Rectal smooth muscle tissue (tissue), 1 donor: ENCODE measurements around the gene SENP1.

Experiments
- H3K27ac ChIP-seq: one replicate; pipeline ENCODE4 v1.7.0; 2013; ENCODE audit warnings: low read depth, low read length, inconsistent platforms
- H3K27me3 ChIP-seq: one replicate; pipeline ENCODE4 v1.7.0; 2013; ENCODE audit warnings: low read length; ENCODE audit not compliant: control insufficient read depth, insufficient read depth
- H3K36me3 ChIP-seq: one replicate; pipeline ENCODE4 v1.7.0; 2013; ENCODE audit warnings: low read length; ENCODE audit not compliant: control insufficient read depth, insufficient read depth
- H3K4me1 ChIP-seq: one replicate; pipeline ENCODE4 v1.7.0; 2013; ENCODE audit warnings: low read length; ENCODE audit not compliant: control insufficient read depth, insufficient read depth
- H3K4me3 ChIP-seq: one replicate; pipeline ENCODE4 v1.7.0; 2013; ENCODE audit warnings: low read length
- H3K9ac ChIP-seq: one replicate; pipeline ENCODE4 v1.7.0; 2013; ENCODE audit warnings: low read length

Gene SENP1

DNA sequence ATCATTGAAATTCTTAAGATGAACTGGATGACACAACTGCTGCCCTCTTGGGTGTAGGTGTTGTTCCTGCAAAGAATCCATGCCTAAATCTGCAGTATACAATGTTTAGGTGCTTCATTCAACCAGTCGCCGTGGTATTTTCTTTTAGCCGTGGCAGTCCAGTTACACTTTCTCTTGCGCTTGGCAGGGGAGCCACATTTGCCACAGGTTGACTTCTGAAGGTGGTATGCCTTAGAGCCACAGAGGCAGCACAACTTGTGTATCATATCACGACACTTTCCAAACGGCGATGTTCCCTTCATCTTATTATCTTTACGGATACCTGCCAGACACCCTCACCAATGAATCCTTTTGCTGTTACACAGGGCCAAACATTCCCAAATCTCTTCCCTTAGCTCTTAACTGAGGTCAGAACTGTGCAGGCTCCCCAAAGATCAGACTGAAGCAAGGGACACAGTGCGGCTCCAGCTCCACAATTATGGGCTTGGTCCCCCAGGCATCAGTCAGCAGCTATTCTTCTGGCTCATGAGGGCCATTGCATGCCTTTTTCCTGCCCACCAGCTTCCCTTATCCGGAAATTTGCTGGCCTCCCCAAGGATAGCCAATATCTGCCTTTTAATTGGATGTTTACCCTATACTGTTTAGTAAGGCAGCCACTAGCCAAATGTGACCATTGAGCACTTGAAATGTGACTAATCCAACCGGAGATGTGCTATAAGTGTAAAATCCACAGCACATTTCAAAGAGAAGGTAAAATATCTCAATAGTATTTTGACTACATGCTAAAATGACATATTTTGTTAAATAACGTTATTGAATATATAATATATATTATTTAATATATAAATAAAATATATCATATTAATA is 50.7 kb downstream of the SENP1 start:
- H3K27ac ChIP-seq: no peak overlapping the region
- no peak overlapping the region for H3K4me3 ChIP-seq
- no peaks in the 10 kb centered on the region for H3K27me3 ChIP-seq
- peaks cover 4% of the 10 kb centered on the region for H3K36me3 ChIP-seq
- H3K4me1 ChIP-seq: no peaks in the 10 kb centered on the region
- H3K9ac ChIP-seq: no peak overlapping the region

DNA sequence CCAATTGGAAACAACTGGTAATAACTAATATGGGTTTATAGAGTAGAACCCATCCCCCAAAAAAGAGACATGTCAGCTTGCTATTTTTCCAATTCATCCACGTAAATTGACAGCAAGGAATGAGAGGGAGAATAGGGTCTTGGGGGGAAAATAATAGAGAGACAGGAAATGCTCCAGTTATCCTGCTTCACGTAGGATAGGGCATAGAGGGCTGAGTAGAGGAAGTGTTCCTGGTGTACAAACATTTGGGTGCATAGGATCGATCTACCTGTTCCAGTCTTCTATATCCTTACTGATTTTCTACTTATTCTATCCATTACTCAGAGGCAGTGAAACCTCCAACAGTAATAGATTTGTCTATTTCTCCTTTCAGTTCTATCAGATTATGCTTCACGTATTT is 52.0 kb downstream of the SENP1 start:
- Histone ChIP-seq H3K9ac (no peak overlapping the region), H3K27ac (no peak overlapping the region), H3K27me3 (no peaks in the 10 kb centered on the region), H3K4me3 (no peak overlapping the region), H3K36me3 (peaks cover 4% of the 10 kb centered on the region), H3K4me1 (no peaks in the 10 kb centered on the region)

DNA sequence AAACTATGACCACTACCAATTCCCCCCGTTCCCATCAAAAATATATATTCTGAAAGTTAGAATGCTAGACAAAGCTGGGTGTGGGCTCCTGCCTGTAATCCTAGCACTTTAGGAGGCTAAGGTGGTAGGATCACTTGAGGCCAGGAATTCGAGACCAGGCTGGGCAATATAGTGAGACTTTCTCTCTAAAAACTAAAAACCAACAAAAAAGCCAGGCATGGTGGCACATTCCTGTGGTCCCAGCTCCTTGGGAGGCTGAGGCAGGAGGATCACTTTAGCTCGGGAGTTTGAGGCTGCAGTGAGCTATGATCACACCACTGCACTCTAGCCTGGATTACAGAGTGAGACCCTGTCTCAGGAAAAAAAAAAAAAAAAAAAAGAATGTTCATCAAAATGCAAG is 52.8 kb downstream of the SENP1 start:
- H3K27me3 ChIP-seq: no peaks in the 10 kb centered on the region
- H3K36me3 ChIP-seq: no peaks in the 10 kb centered on the region
- H3K4me1 ChIP-seq: no peaks in the 10 kb centered on the region
- no peak overlapping the region for H3K27ac ChIP-seq
- H3K9ac ChIP-seq: no peak overlapping the region
- H3K4me3 ChIP-seq: no peak overlapping the region

DNA sequence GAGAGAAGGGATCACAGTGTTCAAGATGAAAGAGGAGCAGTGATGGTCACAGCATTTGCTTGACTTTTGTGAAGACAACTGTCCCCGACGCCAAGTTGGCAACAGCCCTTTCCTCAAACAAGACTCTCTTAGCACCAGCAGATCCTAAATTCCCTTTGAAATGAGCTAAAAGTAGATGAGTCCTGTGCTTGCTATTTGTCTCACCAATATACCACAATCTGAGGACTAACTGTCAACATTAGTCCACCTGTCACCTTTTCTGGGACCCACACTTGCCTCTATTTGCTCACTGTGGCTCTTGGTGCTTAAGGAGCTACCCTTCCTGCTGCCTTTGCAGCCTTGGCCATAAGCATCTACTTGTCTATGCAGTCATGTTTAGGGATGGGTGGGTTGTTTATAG is 54.2 kb downstream of the SENP1 start:
- no peak overlapping the region for H3K9ac ChIP-seq
- no peak overlapping the region for H3K27ac ChIP-seq
- peaks cover 3% of the 10 kb centered on the region for H3K36me3 ChIP-seq
- H3K4me3 ChIP-seq: no peak overlapping the region
- H3K27me3 ChIP-seq: no peaks in the 10 kb centered on the region
- no peaks in the 10 kb centered on the region for H3K4me1 ChIP-seq

DNA sequence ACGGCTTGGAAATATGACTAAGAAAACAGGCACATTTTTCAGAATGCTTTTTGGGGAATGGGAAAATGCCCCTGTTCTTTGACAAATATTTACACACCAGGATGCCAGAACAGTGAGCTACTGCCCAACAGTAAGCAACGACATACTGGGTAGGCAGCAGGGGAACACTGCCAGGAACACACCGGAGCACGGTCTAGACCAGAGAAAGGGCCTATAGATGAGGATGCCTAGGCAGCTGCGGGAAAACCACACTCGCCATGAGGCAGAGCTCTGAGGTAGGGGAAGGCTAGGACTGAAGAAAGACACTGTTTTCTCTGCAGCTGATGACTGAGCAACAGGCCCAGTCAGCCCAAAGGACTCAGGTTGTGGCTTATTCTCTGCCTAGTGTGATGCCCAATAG is 55.7 kb downstream of the SENP1 start:
- H3K9ac ChIP-seq: no peak overlapping the region
- peaks cover 7% of the 10 kb centered on the region for H3K36me3 ChIP-seq
- H3K4me1 ChIP-seq: no peaks in the 10 kb centered on the region
- no peaks in the 10 kb centered on the region for H3K27me3 ChIP-seq
- H3K4me3 ChIP-seq: no peak overlapping the region
- H3K27ac ChIP-seq: no peak overlapping the region

DNA sequence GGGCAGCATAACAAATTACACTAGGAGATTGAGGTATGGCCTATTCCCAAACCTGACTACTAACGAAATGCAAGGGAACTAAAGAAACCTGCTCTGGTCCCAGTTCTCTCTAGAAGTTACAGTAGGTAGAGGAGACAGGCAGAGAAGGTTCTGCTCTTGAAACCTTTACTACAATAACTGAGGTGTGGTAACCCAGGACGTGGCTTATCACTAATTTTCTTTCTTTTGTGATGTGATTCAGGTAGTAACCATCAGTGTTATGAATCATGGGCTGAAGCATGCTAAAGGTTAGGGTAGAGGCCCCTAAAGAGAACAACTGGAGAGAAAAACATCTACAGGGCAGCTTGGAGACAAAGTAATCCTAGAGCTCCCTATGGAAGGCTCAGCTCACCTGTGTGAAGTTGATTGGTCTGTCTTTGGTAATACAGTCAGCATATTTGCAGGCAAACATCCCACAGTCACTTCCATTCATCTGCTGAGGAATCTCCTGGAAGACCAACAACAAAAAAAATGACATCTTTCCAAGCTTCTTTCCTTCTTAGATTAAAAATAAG is 59.8 kb downstream of the SENP1 start:
- peaks cover 7% of the 10 kb centered on the region for H3K36me3 ChIP-seq
- no peak overlapping the region for H3K9ac ChIP-seq
- H3K4me3 ChIP-seq: no peak overlapping the region
- no peak overlapping the region for H3K27ac ChIP-seq
- H3K27me3 ChIP-seq: no peaks in the 10 kb centered on the region
- no peaks in the 10 kb centered on the region for H3K4me1 ChIP-seq

DNA sequence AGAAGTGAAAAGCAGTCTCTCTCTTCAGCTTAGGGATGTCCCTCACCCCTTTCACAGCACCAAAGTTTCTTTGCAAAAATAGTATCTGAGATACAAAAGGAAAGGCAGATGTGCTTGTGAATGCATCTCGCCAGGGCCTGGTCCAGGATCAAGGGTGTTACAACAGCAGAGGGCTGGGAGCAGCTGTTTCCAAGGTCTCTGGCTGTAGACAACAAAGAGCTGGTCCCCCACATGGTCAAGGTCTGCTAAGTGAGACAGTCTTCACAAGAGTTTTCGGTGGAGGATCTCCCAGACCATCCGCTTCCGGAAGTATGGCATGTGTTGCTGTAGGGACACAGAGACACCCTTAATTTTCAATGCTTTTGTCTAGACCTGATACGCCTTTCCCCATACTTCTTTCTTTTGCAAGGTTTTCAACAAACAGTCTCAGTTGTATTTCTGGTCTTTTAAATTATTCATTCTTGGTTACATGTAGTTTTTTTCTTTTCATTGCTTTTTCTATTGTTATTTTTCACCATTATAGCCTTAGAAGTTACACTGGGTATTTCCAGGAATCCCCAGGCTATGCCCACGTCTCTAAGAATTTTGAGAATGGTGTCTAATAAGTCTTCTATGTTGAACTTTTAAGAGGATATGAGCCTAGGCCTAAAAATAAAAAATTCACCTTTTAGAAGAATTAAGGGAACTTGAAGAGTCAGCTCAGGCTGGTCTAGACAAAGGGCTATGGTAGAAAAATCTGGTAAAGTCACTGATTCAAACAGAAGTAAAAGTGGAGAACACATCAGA is 60.6 kb downstream of the SENP1 start:
- no peak overlapping the region for H3K27ac ChIP-seq
- H3K9ac ChIP-seq: no peak overlapping the region
- H3K36me3 ChIP-seq: peaks cover 7% of the 10 kb centered on the region
- no peak overlapping the region for H3K4me3 ChIP-seq
- no peaks in the 10 kb centered on the region for H3K27me3 ChIP-seq
- H3K4me1 ChIP-seq: no peaks in the 10 kb centered on the region

DNA sequence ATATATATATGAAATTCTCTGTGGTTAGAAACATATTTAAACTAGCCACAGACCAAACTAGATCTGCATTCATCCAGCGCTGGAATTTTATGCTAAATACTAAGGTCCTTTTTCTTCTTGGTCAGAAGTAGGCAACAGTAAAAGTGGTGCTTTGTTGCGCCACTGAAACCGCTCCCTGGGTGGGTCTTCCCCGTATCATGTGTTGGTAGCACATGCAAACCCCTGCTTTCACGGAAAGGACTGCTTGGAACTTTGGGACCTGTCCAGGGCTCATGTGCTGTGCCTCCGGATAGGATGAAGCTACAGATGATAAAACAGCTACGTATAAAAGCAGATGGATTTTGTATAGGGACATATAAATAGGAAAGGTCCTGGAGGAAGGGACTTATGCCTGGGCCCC is 61.5 kb downstream of the SENP1 start:
- Histone ChIP-seq H3K36me3 (peaks cover 7% of the 10 kb centered on the region), H3K4me3 (no peak overlapping the region), H3K9ac (no peak overlapping the region), H3K27me3 (no peaks in the 10 kb centered on the region), H3K27ac (no peak overlapping the region), H3K4me1 (no peaks in the 10 kb centered on the region)

DNA sequence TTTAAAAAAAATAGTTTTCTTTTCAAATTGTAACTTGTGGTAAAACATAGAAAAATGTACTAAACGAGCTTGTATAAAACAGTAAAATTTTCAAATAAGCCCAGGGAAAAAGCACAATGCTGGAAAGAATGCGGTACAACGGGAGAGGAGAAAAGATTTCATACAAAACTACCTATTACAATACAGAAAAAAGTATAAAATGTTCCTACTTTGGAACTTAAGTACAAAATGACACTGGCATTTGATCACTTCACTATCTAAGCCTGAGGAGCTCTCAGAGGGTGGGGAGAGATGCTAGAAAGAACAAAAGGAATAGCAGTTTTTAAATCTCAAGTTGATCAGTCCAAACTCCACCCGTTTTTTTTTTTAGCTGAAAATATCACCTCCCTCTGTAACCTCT is 62.1 kb downstream of the SENP1 start:
- H3K9ac ChIP-seq: no peak overlapping the region
- peaks cover 7% of the 10 kb centered on the region for H3K36me3 ChIP-seq

DNA sequence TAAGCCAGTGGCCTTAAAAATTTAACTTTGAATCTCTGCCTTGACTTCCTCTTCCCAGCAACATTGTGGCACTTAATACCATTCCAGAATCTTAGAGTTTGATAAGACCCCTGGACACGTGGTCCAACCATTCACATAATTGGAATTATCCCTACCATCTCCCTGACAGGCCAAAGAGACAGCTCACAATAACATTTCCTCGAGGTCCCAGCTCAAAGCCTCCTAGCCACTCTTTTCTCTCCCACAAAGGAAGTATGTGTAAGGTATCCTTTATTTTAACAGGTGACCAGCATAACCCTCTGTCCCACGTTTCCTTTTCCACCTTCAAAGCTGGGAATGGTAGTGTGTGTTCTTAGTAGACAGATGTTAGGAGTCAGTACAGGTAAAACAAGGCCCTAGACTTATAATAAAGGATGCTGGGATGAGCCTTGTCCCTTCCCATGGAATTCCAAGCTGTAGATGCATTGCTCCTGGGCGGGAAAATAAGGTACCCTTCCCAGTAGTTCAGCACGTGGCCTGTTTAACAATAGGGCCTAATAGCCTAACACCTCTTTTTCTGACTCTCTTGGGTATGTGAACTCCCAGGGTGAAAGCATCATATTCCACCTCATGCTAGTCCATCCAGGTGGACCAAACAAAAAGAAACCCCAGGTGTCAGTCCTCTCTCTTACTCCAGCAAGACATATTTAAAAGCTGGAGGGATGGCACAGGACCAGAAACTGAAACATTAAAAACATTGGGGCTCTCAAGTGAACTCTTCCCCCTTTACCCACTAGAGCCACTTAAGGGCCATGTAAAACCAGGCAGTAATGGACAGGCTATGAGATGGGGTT is 64.1 kb downstream of the SENP1 start:
- Histone ChIP-seq H3K4me3 (no peak overlapping the region), H3K27ac (no peak overlapping the region), H3K27me3 (no peaks in the 10 kb centered on the region), H3K4me1 (no peaks in the 10 kb centered on the region), H3K9ac (no peak overlapping the region), H3K36me3 (peaks cover 5% of the 10 kb centered on the region)

More for the DNA sequence above, 62.1 kb downstream of the SENP1 start:
- Histone ChIP-seq H3K27me3 (no peaks in the 10 kb centered on the region), H3K4me1 (no peaks in the 10 kb centered on the region), H3K4me3 (no peak overlapping the region), H3K27ac (no peak overlapping the region)

DNA sequence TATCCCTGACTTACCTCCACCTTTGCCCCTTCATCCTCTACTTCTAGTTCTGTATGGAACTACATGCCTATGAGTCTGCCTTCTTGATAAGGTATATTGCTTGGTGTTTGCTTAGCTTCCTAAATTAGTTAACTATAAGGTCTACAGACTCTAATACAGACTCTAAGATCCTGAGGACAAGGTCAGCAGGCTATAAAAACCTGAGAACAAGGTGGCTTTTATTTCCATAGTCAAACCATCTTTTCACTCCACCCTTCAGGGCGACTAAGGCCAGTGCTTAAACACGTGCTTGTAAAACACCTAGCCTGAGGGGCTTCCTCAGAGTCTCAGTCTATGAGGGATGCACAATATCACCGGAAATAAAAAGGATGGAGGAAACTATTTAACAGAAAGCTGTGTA is 65.5 kb downstream of the SENP1 start:
- H3K9ac ChIP-seq: no peak overlapping the region
- H3K27me3 ChIP-seq: no peaks in the 10 kb centered on the region
- no peaks in the 10 kb centered on the region for H3K4me1 ChIP-seq
- no peaks in the 10 kb centered on the region for H3K36me3 ChIP-seq
- H3K4me3 ChIP-seq: no peak overlapping the region
- no peak overlapping the region for H3K27ac ChIP-seq

DNA sequence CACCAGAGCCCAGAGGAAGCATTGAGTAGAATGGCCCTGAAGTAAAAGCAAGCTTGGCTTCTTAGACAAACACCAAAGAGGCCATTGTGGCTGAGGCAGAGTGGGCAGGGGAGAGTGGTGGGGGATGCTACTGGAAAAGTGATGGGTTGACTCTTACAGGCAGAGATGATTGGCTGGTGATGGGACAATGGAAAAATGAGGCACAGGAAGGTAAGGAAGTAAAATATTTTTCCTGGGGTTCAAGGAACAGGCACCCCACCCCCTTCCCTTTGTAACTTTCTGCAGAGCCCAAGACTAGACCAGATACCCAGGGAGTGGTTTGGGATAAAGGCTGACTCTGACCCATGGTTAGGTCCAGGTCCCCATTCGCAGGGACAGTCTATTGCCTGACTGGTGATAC is 66.7 kb downstream of the SENP1 start:
- no peak overlapping the region for H3K9ac ChIP-seq
- no peaks in the 10 kb centered on the region for H3K36me3 ChIP-seq
- H3K4me1 ChIP-seq: no peaks in the 10 kb centered on the region
- H3K4me3 ChIP-seq: no peak overlapping the region
- no peaks in the 10 kb centered on the region for H3K27me3 ChIP-seq
- no peak overlapping the region for H3K27ac ChIP-seq
